Activated T-cell treated with anti-CD3 and anti-CD28 coated beads, Interleukin-2, amount 50 U/mL, for 72 hours (primary cell): ENCODE results near the gene DNAJC3. TPM values are rescaled to one million over a fixed set of nuclear protein-coding genes. Genes with fewer than 3 reads are reported as not detected.
"Not testable (repeated sequence)": the region's sequence is repeated elsewhere in the genome, so short reads cannot be mapped to it uniquely, and the experiment has no call there.

Experiments used
- ATAC-seq, 2 donors: fragments of 150-1000 bp; cut with Tn5 transposase; replicated peaks in 1 of 2; 2 replicates each; pipeline ENCODE4 v1.10.0; 2021; ENCODE audit warnings: moderate library complexity in 2 of 2, mild to moderate bottlenecking in 1 of 2
- DNase-seq, 2 donors: peaks; one replicate each; pipeline ENCODE4 v3.0.0; 2021 to 2022; ENCODE audit warnings: mixed read lengths in 1 of 2
- H3K27ac Mint-ChIP-seq: one replicate; pipeline ENCODE4 v1.8.0; 2022; ENCODE audit warnings: mild to moderate bottlenecking, moderate library complexity, mixed read lengths
- H3K27me3 Mint-ChIP-seq: one replicate; pipeline ENCODE4 v1.8.0; 2022; ENCODE audit warnings: low read depth, mixed read lengths
- H3K36me3 Mint-ChIP-seq, 2 donors: one replicate each; pipeline ENCODE4 v1.8.0; 2022; ENCODE audit warnings: mixed read lengths in 2 of 2, mild to moderate bottlenecking in 1 of 2; ENCODE audit not compliant: insufficient read depth in 2 of 2
- H3K4me1 Mint-ChIP-seq: one replicate; pipeline ENCODE4 v1.8.0; 2022; ENCODE audit warnings: low read depth, mixed read lengths
- H3K4me3 Mint-ChIP-seq, 2 donors: one replicate each; pipeline ENCODE4 v1.8.0; 2022; ENCODE audit warnings: mild to moderate bottlenecking in 2 of 2, mixed read lengths in 2 of 2, moderate library complexity in 2 of 2
- H3K9me3 Mint-ChIP-seq, 2 donors: one replicate each; pipeline ENCODE4 v1.8.0; 2022; ENCODE audit warnings: mixed read lengths in 2 of 2
- total RNA-seq, 2 donors: library from RNA; stranded (reverse); gene quantifications; one replicate each; pipeline ENCODE4 v1.2.3, GENCODE V29; 2022

Gene DNAJC3
- total RNA-seq, 2 donors from 2014 or later: 22.3 to 24.9 TPM

- Mint-ChIP-seq H3K4me1 (no peaks in the 10 kb centered on the region), H3K4me3 (no peak overlapping the region), H3K27me3 (no peaks in the 10 kb centered on the region), H3K27ac (no peak overlapping the region), H3K36me3 (peaks cover 7 to 12% of the 10 kb centered on the region in 2 donors), H3K9me3 (no peaks in the 10 kb centered on the region)
- no peak for DNase-seq
- ATAC-seq: no peak
Measured at GRCh38 chr13:95781016-95781415, 104.1 kb downstream of the DNAJC3 start.

GRCh38 chr13:95781940-95782339 lies 105.0 kb downstream of the DNAJC3 start:
- not testable (repeated sequence) for DNase-seq, H3K4me3 Mint-ChIP-seq, H3K9me3 Mint-ChIP-seq, H3K27me3 Mint-ChIP-seq, ATAC-seq, H3K4me1 Mint-ChIP-seq, H3K27ac Mint-ChIP-seq
- peaks cover 7 to 18% of the 10 kb centered on the region in 2 donors for H3K36me3 Mint-ChIP-seq

GRCh38 chr13:95783747-95784146 lies 106.8 kb downstream of the DNAJC3 start:
- Mint-ChIP-seq H3K9me3 (no peaks in the 10 kb centered on the region), H3K27me3 (no peaks in the 10 kb centered on the region), H3K27ac (no peak overlapping the region), H3K36me3 (peaks cover 10 to 24% of the 10 kb centered on the region in 2 donors), H3K4me1 (no peaks in the 10 kb centered on the region), H3K4me3 (no peak overlapping the region)
- no peak for ATAC-seq
- no peak for DNase-seq

GRCh38 chr13:95784161-95784899 lies 107.4 kb downstream of the DNAJC3 start:
- Mint-ChIP-seq H3K4me1 (no peaks in the 10 kb centered on the region), H3K27me3 (no peaks in the 10 kb centered on the region), H3K27ac (no peak overlapping the region), H3K36me3 (peaks cover 13 to 29% of the 10 kb centered on the region in 2 donors), H3K4me3 (no peak overlapping the region), H3K9me3 (no peaks in the 10 kb centered on the region)
- DNase-seq: no peak
- no peak for ATAC-seq

GRCh38 chr13:95784900-95785290 lies 108.0 kb downstream of the DNAJC3 start:
- no peaks in the 10 kb centered on the region for H3K9me3 Mint-ChIP-seq
- no peak overlapping the region for H3K4me3 Mint-ChIP-seq
- H3K36me3 Mint-ChIP-seq: peaks cover 15 to 35% of the 10 kb centered on the region in 2 donors
- DNase-seq (no peak), ATAC-seq (no peak)
- H3K27me3 Mint-ChIP-seq: no peaks in the 10 kb centered on the region
- H3K27ac Mint-ChIP-seq: no peak overlapping the region
- no peaks in the 10 kb centered on the region for H3K4me1 Mint-ChIP-seq

- Mint-ChIP-seq H3K36me3 (peaks cover 14 to 37% of the 10 kb centered on the region in 2 donors), H3K4me3 (no peak overlapping the region), H3K9me3 (no peaks in the 10 kb centered on the region), H3K27me3 (no peaks in the 10 kb centered on the region), H3K27ac (no peak overlapping the region), H3K4me1 (no peaks in the 10 kb centered on the region)
- no peak for DNase-seq
- no peak for ATAC-seq
Measured at GRCh38 chr13:95787356-95788099, 110.6 kb downstream of the DNAJC3 start.

GRCh38 chr13:95788100-95788463 lies 111.1 kb downstream of the DNAJC3 start:
- no peak for ATAC-seq
- no peaks in the 10 kb centered on the region for H3K27me3 Mint-ChIP-seq
- H3K4me1 Mint-ChIP-seq: no peaks in the 10 kb centered on the region
- no peak for DNase-seq
- H3K4me3 Mint-ChIP-seq: no peak overlapping the region
- no peak overlapping the region for H3K27ac Mint-ChIP-seq
- peaks cover 14 to 33% of the 10 kb centered on the region in 2 donors for H3K36me3 Mint-ChIP-seq
- no peaks in the 10 kb centered on the region for H3K9me3 Mint-ChIP-seq

- H3K4me3 Mint-ChIP-seq, H3K9me3 Mint-ChIP-seq, H3K4me1 Mint-ChIP-seq, ATAC-seq, DNase-seq, H3K27ac Mint-ChIP-seq, H3K27me3 Mint-ChIP-seq: not testable (repeated sequence)
- peaks cover 14 to 30% of the 10 kb centered on the region in 2 donors for H3K36me3 Mint-ChIP-seq
Measured at GRCh38 chr13:95789315-95789714, 112.4 kb downstream of the DNAJC3 start.

GRCh38 chr13:95791084-95791722 lies 114.3 kb downstream of the DNAJC3 start:
- Mint-ChIP-seq H3K4me3 (no peak overlapping the region), H3K9me3 (no peaks in the 10 kb centered on the region), H3K27me3 (no peaks in the 10 kb centered on the region), H3K4me1 (no peaks in the 10 kb centered on the region), H3K27ac (no peak overlapping the region), H3K36me3 (peaks cover 12 to 28% of the 10 kb centered on the region in 2 donors)
- DNase-seq (no peak), ATAC-seq (no peak)

- Mint-ChIP-seq H3K9me3 (no peaks in the 10 kb centered on the region), H3K4me3 (no peak overlapping the region), H3K4me1 (no peaks in the 10 kb centered on the region), H3K36me3 (peaks cover 10 to 22% of the 10 kb centered on the region in 2 donors), H3K27me3 (no peaks in the 10 kb centered on the region), H3K27ac (peak overlapping the region; percentile 38)
- no peak for DNase-seq
- ATAC-seq: no peak
Measured at GRCh38 chr13:95793018-95793555, 116.1 kb downstream of the DNAJC3 start.

GRCh38 chr13:95793781-95794180 lies 116.8 kb downstream of the DNAJC3 start:
- ATAC-seq: no peak
- no peaks in the 10 kb centered on the region for H3K4me1 Mint-ChIP-seq
- no peak overlapping the region for H3K4me3 Mint-ChIP-seq
- H3K27ac Mint-ChIP-seq: no peak overlapping the region
- DNase-seq: no peak
- H3K36me3 Mint-ChIP-seq: peaks cover 9 to 16% of the 10 kb centered on the region in 2 donors
- H3K27me3 Mint-ChIP-seq: no peaks in the 10 kb centered on the region
- H3K9me3 Mint-ChIP-seq: no peaks in the 10 kb centered on the region

- Mint-ChIP-seq H3K27me3 (no peaks in the 10 kb centered on the region), H3K4me1 (no peaks in the 10 kb centered on the region), H3K4me3 (no peak overlapping the region), H3K36me3 (peaks cover 0 to 1% of the 10 kb centered on the region in 2 donors), H3K27ac (no peak overlapping the region), H3K9me3 (no peaks in the 10 kb centered on the region)
- ATAC-seq: no peak
- no peak for DNase-seq
Measured at GRCh38 chr13:95797016-95797415, 120.1 kb downstream of the DNAJC3 start.

GRCh38 chr13:95800436-95800835 lies 123.5 kb downstream of the DNAJC3 start:
- no peaks in the 10 kb centered on the region for H3K36me3 Mint-ChIP-seq
- H3K9me3 Mint-ChIP-seq: no peaks in the 10 kb centered on the region
- no peak for DNase-seq
- H3K27ac Mint-ChIP-seq: no peak overlapping the region
- H3K4me3 Mint-ChIP-seq: no peak overlapping the region
- no peaks in the 10 kb centered on the region for H3K4me1 Mint-ChIP-seq
- H3K27me3 Mint-ChIP-seq: no peaks in the 10 kb centered on the region
- no peak for ATAC-seq
